ENCODE data around the gene RFC5.
"Not testable (repeated sequence)": the region's sequence is repeated elsewhere in the genome, so short reads cannot be mapped to it uniquely, and the experiment has no call there.

RFC5 gene, protein sequence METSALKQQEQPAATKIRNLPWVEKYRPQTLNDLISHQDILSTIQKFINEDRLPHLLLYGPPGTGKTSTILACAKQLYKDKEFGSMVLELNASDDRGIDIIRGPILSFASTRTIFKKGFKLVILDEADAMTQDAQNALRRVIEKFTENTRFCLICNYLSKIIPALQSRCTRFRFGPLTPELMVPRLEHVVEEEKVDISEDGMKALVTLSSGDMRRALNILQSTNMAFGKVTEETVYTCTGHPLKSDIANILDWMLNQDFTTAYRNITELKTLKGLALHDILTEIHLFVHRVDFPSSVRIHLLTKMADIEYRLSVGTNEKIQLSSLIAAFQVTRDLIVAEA

DNA sequence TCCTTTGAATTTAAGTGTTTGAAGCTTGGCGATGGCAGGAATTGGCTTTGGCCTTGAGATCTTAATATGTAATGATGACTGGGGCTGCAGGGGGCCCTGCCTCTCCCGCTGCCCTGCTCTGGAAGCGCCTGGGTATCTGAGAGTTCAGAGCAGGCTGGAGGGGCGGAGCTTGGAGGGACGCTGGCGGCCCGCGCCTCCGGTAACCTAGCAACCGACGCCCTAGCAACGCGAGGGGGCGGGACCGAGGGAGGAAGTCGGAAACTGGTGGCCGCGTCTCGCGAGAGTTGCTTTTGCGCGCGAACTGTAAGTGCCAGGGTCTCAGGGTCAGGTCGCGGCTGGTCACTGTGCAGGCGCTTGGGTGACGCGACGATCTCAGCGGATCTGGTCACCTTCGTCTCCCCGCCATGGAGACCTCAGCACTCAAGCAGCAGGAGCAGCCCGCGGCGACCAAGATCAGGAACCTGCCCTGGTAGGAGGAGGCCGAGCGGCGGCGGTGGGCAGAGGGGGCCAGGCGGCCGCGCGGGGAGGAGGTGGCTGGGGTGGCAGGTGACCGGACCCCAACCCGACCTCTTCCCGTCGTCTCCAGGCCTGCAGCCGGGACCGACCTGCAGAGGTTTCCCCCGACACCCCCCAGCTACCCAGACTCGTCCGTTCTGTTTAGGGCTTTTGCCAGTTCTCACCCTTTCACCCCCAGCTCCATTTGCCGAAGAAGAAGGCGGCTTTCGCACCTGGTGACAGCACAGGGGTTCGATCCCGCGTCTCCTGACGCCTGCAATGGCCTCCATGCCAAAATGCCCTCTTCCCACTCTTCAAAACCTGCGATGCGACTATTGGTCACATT lies at the start of gene RFC5:
Gene RFC5, plus strand, starts transcription at position 280 of the 841 bp plus-strand sequence. Its CDS starts 125 bp downstream, at position 405.
- DNase-seq: peak; percentile 99

DNA sequence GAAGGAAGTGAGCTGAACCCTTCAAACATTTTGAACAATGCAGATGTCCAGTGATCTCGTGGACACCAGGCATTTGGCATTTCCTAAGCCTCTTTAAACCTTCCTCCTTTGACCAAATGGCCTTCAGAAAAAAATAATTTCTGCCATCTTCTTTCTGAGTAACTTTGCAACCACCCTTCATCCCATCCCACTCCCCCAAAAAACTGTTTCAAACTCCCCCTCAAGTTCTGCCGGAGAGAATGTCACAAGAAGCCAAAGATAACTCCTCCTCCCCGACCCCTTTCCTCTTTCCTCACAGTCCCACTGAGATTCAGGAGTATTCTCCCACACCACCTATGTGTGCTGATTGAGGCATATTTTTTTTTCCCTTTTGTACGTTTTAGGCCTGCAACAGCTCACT lies 49.5 kb upstream of the RFC5 start:
- DNase-seq: peak; percentile 46

GRCh38 chr12:117967512-117967911 lies 49.0 kb upstream of the RFC5 start:
- DNase-seq: peak; percentile 39

GRCh38 chr12:117968151-117968789 lies 48.2 kb upstream of the RFC5 start:
- peak; percentile 68 for DNase-seq

DNA sequence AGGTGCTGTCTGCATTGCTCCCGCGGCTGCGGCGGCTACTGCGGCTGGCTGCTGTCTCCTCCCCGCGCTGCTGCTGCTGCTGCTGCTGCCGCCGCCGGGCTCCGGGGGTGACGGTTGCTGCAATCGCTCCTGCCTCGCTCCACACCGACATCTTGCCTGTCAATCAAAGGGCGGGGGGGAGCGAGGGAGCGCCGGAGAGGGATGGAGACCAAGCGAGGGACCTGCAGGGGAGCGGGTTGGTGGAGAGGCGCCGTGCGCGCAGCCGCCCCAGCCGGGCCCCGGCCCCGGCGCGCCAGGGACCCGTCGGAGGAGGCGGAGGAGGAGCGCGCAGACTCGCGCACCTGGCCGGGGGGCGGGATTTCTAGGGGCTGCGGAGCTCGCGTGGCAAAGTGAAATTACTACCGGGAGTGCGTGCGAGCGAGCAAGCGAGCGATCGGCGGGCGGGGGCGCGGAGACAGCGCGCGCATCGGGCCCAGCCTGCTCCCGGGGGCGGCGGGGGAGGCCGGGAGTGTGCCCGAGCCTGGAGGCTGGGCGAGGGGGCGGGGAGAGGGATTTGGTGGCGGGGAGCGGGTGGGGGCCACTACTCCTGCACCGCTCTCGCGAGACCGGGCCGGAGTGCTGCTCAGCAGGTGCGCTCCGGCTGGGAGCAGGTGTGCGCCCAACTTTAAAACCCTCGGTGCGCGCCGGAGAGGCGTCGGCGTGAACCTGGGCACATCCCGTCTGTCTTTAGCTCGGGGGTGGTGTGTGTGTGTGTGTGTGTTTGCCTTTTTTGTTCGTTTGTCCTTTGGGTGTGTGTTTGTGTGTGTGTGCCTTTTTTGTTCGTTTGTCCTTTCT lies 47.5 kb upstream of the RFC5 start, which contains the start of gene KSR2:
Gene KSR2, minus strand, starts transcription at position 165 of the 834 bp plus-strand sequence. CDS start 735 bp downstream, outside the sequence.
- DNase-seq: peak; percentile 98

- peak; percentile 47 for DNase-seq
These were observed 46.2 kb upstream of the RFC5 start for GRCh38 chr12:117970334-117970733.

- DNase-seq: no peak
These were observed 44.2 kb upstream of the RFC5 start for GRCh38 chr12:117972301-117972700.

DNA sequence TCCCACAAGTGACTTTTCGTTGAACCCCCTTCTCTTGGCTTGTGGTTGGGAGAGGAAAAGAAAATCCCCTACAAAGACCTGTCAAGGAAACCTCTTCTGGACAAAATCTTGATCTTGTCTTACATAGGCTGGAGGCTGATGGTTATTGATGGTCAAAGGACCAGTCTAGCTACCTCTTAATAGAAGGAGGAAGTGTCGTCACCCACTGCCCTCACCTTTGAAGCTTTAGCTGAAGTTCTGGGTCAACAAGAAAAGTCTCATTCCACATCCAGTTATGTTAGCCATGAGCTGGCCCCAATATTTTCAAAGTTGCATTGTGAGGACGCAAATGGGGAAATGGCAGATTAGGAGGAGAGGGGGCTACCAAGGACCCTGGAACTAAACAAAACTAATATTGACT lies 41.5 kb upstream of the RFC5 start:
- DNase-seq: no peak

- DNase-seq: no peak
These were observed 39.1 kb upstream of the RFC5 start for GRCh38 chr12:117977373-117977772.

DNA sequence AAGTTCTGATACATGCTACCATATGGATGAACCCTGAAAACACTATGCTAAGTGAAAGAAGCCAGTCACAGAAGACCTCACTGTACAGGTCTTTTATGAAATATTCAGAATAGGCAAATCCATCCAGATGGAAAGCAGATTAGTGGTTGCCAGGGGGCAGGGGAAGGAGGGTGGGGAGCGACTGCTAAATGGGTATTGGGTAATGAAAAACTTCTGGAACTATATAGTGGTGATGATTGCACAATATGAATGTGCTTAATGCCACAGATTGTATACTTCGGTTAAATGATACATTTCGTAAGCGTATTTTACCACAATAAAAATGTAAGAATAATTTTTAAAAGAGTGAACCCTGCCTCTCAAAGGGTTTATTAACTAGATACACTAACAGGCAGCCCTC lies 35.9 kb upstream of the RFC5 start:
- DNase-seq: no peak

GRCh38 chr12:117981267-117981666 lies 35.2 kb upstream of the RFC5 start:
- no peak for DNase-seq

- no peak for DNase-seq
These were observed 31.3 kb upstream of the RFC5 start for GRCh38 chr12:117985182-117985581.

GRCh38 chr12:117986705-117987469 lies 29.6 kb upstream of the RFC5 start:
- no peak for DNase-seq

DNA sequence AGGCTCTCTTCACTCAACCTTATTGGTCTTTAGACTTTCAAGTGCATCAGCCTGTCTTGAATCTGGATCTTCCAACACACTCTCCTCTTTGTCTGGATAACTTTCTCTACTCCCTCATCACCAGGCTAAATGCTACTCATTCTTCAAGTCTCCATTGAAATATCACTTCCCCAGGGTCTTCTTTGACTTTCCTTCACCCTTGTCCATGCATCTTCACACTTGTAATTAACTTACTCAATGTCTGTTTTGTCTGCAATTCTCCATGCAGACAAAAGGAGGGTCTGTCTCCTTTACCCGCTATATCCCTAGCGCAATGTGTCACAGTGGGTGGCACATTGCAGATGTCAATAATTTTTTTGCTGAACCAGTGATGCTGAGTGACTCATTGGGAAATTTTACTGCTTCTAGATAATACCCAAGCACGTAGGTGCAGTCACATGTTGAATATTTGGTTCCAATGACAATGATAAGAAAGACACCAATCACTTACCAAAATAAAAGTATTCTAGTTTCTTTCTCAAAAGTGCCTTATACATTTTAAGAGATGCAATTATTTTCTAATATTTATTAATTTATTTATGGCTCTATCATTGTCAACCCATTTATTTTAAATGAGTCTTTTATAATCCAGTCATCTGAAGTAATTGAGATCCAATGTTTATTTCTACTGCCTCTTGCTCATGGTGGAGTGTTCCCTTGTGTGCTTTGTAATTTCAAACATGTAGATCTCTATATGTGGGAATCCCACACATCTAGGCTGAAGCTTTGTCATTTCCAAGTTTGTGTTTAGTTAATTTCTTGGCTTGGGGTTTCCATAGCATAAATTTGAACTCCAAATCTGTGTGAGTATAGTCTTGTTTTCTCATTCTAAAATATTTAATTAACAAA lies 21.7 kb upstream of the RFC5 start:
- no peak for DNase-seq

- no peak for DNase-seq
These were observed 17.8 kb upstream of the RFC5 start for GRCh38 chr12:117998719-117999118.

DNA sequence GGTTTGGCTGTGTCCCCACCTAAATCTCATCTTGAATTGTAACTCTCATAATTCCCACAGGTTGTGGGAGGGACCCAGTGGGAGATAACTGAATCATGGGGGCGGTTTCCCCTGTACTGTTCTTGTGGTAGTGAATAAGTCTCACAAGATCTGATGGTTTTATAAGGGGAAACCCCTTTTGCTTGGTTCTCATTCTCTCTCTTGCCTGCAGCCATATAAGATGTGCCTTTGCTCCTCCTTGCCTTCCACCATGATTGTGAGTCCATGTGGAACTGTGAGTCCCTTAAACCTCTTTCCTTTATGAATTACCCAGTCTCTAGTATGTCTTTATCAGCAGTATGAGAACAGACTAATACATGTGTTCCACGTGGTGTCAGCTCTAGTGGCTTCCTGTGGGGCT lies 16.7 kb upstream of the RFC5 start:
- DNase-seq: not testable (repeated sequence)

GRCh38 chr12:118010903-118011302 lies 5.6 kb upstream of the RFC5 start:
- no peak for DNase-seq

GRCh38 chr12:118011377-118011776 lies 5.1 kb upstream of the RFC5 start:
- no peak for DNase-seq

DNA sequence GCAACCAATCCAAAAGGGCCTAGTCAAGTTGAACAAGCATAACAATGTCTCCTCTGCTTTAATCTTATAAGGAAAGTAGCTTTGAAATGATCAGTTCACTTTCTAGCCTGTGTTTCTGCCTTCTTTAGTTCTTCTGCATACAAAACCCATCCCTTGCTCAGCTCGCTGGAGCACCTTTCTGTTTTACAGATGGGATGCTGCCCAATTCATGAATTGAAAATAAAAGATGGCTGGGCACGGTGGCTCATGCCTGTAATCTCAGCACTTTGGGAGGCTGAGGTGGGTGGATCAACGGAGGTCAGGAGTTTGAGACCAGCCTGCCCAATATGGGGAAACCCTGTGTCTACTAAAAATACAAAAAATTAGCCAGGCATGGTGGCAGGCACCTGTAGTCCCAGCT lies 4.5 kb upstream of the RFC5 start:
- DNase-seq: no peak

GRCh38 chr12:118013283-118013682 lies 3.2 kb upstream of the RFC5 start:
- no peak for DNase-seq

GRCh38 chr12:118015306-118015705 lies 1.2 kb upstream of the RFC5 start:
- DNase-seq: no peak
